Uterus (tissue), 4 donors: ENCODE results near the gene FANCC. TPM values are rescaled to one million over a fixed set of nuclear protein-coding genes. Genes with fewer than 3 reads are reported as not detected.

Experiments used
- DNase-seq, 2 donors: peaks; one replicate each; pipeline ENCODE4 v3.0.0-alpha.2; 2019 to 2020
- H3K27ac ChIP-seq, 2 donors: fragments of 200-600 bp; sonication (generic); 1 replicate in 1 of 2; 2 replicates in 1 of 2; pipeline ENCODE4 v1.5.1; 2016 to 2018
- H3K27me3 ChIP-seq, 2 donors: fragments of 200-600 bp; sonication (generic); one replicate each; pipeline ENCODE4 v1.5.1; 2018 to 2019; ENCODE audit warnings: control low read depth in 1 of 2
- H3K36me3 ChIP-seq, 2 donors: fragments of 200-600 bp; sonication (generic); one replicate each; pipeline ENCODE4 v1.5.1; 2019; ENCODE audit warnings: control low read depth in 1 of 2
- H3K4me1 ChIP-seq, 2 donors: fragments of 200-600 bp; sonication (generic); one replicate each; pipeline ENCODE4 v1.5.1; 2018 to 2019; ENCODE audit warnings: control low read depth in 1 of 2
- H3K4me3 ChIP-seq, 2 donors: fragments of 200-600 bp; sonication (generic); 1 replicate in 1 of 2; 2 replicates in 1 of 2; pipeline ENCODE4 v1.5.1; 2018 to 2019; ENCODE audit warnings: mild to moderate bottlenecking in 1 of 2
- H3K9me3 ChIP-seq, 2 donors: fragments of 200-600 bp; sonication (generic); one replicate each; pipeline ENCODE4 v1.5.1; 2019; ENCODE audit warnings: control low read depth in 1 of 2
- CTCF ChIP-seq, 4 experiments: fragments of 200-600 bp in 2 of 4; fragments of 450-650 bp in 2 of 4; sonication (generic) in 2 of 4; IDR thresholded peaks; one replicate each; pipeline ENCODE4 v1.5.1; 2016 to 2019; ENCODE audit warnings: antibody characterized with exemption in 4 of 4, mild to moderate bottlenecking in 2 of 4, moderate library complexity in 1 of 4
- POLR2A ChIP-seq, 2 donors: fragments of 450-650 bp; IDR thresholded peaks; one replicate each; pipeline ENCODE4 v1.6.1; 2016; ENCODE audit warnings: antibody characterized with exemption in 2 of 2, mild to moderate bottlenecking in 1 of 2, moderate library complexity in 1 of 2
- intact Hi-C: fragments of 100-400 bp; cut with DNase I; formaldehyde crosslinking; loops from one replicate; pipeline ENCODE4 v1.15.1; 2023; ENCODE audit warnings: low total_unique reads
- total RNA-seq, 4 donors: library from RNA; depleted of rRNA in 3 of 4; stranded (reverse); fragments of >200 nt in 3 of 4; gene quantifications; one replicate each; pipeline versions ENCODE4 v1.1.0 to v1.2.4, GENCODE V29; 2014 to 2023
- donor health status: DM: yes; HTN: yes; CAD: no.

The FANCC gene
- total RNA-seq, 4 donors from 2014 or later, result 4.1 to 21.4 (median 15.9) TPM

- intact Hi-C loops, result loop anchor here (10.0 kb wide), 1 partner anchor 90 kb away; no protein-coding TSS in a partner anchor
- no peak for DNase-seq
- peaks cover 0 to 5% of the 10 kb centered on the region in 2 donors for H3K4me1 ChIP-seq
- H3K4me3 ChIP-seq, result no peak overlapping the region
- H3K27me3 ChIP-seq, result no peaks in the 10 kb centered on the region
- no peaks in the 10 kb centered on the region for H3K36me3 ChIP-seq
- H3K27ac ChIP-seq, result no peak overlapping the region
- TF ChIP-seq POLR2A (IDR thresholded peaks at IDR 0.05) (no peak), CTCF (IDR thresholded peaks at IDR 0.05) (peak in 1 of 4 experiments; percentile 22)
- H3K9me3 ChIP-seq, result no peaks in the 10 kb centered on the region
These were observed 192.7 kb downstream of the FANCC start for GRCh38 chr9:95124582-95125367.

GRCh38 chr9:95120781-95121370, 196.6 kb downstream of the FANCC start:
- Histone ChIP-seq H3K9me3 (no peaks in the 10 kb centered on the region), H3K36me3 (no peaks in the 10 kb centered on the region), H3K4me1 (no peaks in the 10 kb centered on the region), H3K4me3 (no peak overlapping the region), H3K27me3 (no peaks in the 10 kb centered on the region), H3K27ac (peak overlapping the region in 1 of 2 donors; percentile 6)
- intact Hi-C loops, result loop anchor here (10.0 kb wide), 1 partner anchor 86 kb away; no protein-coding TSS in a partner anchor
- TF ChIP-seq POLR2A (IDR thresholded peaks at IDR 0.05) (no peak), CTCF (IDR thresholded peaks at IDR 0.05) (no peak)
- peak in 1 of 2 donors; percentile 15 for DNase-seq

- Histone ChIP-seq H3K27ac (no peak overlapping the region), H3K27me3 (no peaks in the 10 kb centered on the region), H3K36me3 (no peaks in the 10 kb centered on the region), H3K4me3 (no peak overlapping the region), H3K4me1 (no peaks in the 10 kb centered on the region), H3K9me3 (no peaks in the 10 kb centered on the region)
- no peak for TF ChIP-seq POLR2A (IDR thresholded peaks at IDR 0.05)
- TF ChIP-seq CTCF (IDR thresholded peaks at IDR 0.05), result no peak
- intact Hi-C loops, result no loop called here
- DNase-seq, result peak in 1 of 2 donors; percentile 14
These were observed 198.9 kb downstream of the FANCC start for GRCh38 chr9:95118596-95118995.

GRCh38 chr9:95116808-95117204, 200.7 kb downstream of the FANCC start:
- intact Hi-C loops, result no loop called here
- Histone ChIP-seq H3K36me3 (no peaks in the 10 kb centered on the region), H3K27ac (peak overlapping the region; percentile 59 to 61), H3K9me3 (no peaks in the 10 kb centered on the region), H3K4me1 (no peaks in the 10 kb centered on the region), H3K4me3 (no peak overlapping the region), H3K27me3 (no peaks in the 10 kb centered on the region)
- TF ChIP-seq POLR2A (IDR thresholded peaks at IDR 0.05) (no peak), CTCF (IDR thresholded peaks at IDR 0.05) (no peak)
- peak in 1 of 2 donors; percentile 30 for DNase-seq
